ENCODE results near the gene SERGEF.

The SERGEF gene

GRCh38 chr11:17740649-17741235 lies 272.1 kb downstream of the SERGEF start:
- no peak overlapping the region for H2BK120ac ChIP-seq (ENCODE audit: low read depth, low read length)
- H3K4me1 ChIP-seq (ENCODE audit: control insufficient read depth, low read depth, low read length), result no peaks in the 10 kb centered on the region
- no peak overlapping the region for H3K18ac ChIP-seq (ENCODE audit: low read length)
- no peak overlapping the region for H3K4me3 ChIP-seq (ENCODE audit: low read length)
- no peak overlapping the region for H3K27ac ChIP-seq (ENCODE audit: low read depth, low read length)
- H4K5ac ChIP-seq (ENCODE audit: low read length), result no peak overlapping the region
- H4K8ac ChIP-seq (ENCODE audit: low read depth, low read length), result no peak overlapping the region
- no peaks in the 10 kb centered on the region for H3K79me1 ChIP-seq (ENCODE audit: low read length)
- H3K4ac ChIP-seq (ENCODE audit: low read depth, low read length), result no peak overlapping the region
- H2AK5ac ChIP-seq (ENCODE audit: low read length), result no peak overlapping the region
- no peak overlapping the region for H3K23ac ChIP-seq (ENCODE audit: low read length)
- no CpG with 5 or more reads among the region's 7 CpGs for WGBS (ENCODE audit: extremely low coverage, insufficient coverage, low lambda C conversion rate)
- H2BK15ac ChIP-seq (replicated peaks; ENCODE audit: low read depth), result no peak overlapping the region
- no peak for DNase-seq
- no peak overlapping the region for H2BK5ac ChIP-seq (ENCODE audit: low read length)
- no peak overlapping the region for H3K56ac ChIP-seq (ENCODE audit: low read length)
- H3K36me3 ChIP-seq (ENCODE audit: control insufficient read depth, insufficient read depth, low read length), result no peaks in the 10 kb centered on the region
- H3K79me2 ChIP-seq (ENCODE audit: control insufficient read depth, insufficient read depth, low read length), result no peaks in the 10 kb centered on the region
- no peak overlapping the region for H3K9ac ChIP-seq (ENCODE audit: low read length)
- H3K4me2 ChIP-seq (ENCODE audit: low read length), result no peak overlapping the region
- H3K27me3 ChIP-seq (ENCODE audit: insufficient read depth, low read length, poor library complexity), result peaks cover 18% of the 10 kb centered on the region

DNA sequence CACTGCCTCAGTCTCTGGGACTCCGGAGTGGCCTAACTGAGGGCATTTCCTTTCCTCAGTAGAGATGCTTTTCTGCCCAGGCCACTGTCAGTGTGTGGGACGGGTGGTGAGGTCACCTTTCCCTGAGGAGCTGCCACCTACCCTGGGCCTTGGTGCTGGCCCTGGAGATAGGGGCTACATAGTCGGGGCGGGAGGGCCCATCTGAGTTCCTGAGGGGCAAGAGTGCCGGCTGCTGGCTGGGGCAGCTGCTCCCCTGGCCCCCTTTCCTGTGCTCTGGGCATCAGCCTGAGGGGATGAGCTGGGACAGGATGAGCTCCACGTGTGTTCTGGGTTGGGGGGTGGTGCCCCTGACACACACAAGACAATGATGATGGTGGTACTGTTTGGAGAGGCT lies 272.9 kb downstream of the SERGEF start:
- Histone ChIP-seq H3K27me3 (ENCODE audit: insufficient read depth, low read length, poor library complexity) (peaks cover 19% of the 10 kb centered on the region), H2BK15ac (replicated peaks; ENCODE audit: low read depth) (no peak overlapping the region), H4K5ac (ENCODE audit: low read length) (no peak overlapping the region), H3K18ac (ENCODE audit: low read length) (no peak overlapping the region), H3K4me2 (ENCODE audit: low read length) (no peak overlapping the region), H3K79me2 (ENCODE audit: control insufficient read depth, insufficient read depth, low read length) (no peaks in the 10 kb centered on the region), H2BK120ac (ENCODE audit: low read depth, low read length) (no peak overlapping the region), H3K27ac (ENCODE audit: low read depth, low read length) (no peak overlapping the region), H3K36me3 (ENCODE audit: control insufficient read depth, insufficient read depth, low read length) (no peaks in the 10 kb centered on the region), H3K4me1 (ENCODE audit: control insufficient read depth, low read depth, low read length) (no peaks in the 10 kb centered on the region), H2BK5ac (ENCODE audit: low read length) (no peak overlapping the region), H3K9ac (ENCODE audit: low read length) (no peak overlapping the region), H2AK5ac (ENCODE audit: low read length) (no peak overlapping the region), H3K56ac (ENCODE audit: low read length) (no peak overlapping the region), H3K79me1 (ENCODE audit: low read length) (no peaks in the 10 kb centered on the region), H4K8ac (ENCODE audit: low read depth, low read length) (no peak overlapping the region), H3K4ac (ENCODE audit: low read depth, low read length) (no peak overlapping the region), H3K23ac (ENCODE audit: low read length) (no peak overlapping the region), H3K4me3 (ENCODE audit: low read length) (no peak overlapping the region)
- no peak for DNase-seq
- WGBS (ENCODE audit: extremely low coverage, insufficient coverage, low lambda C conversion rate), result no CpG with 5 or more reads among the region's 6 CpGs

GRCh38 chr11:17738151-17738973 lies 274.5 kb downstream of the SERGEF start:
- no peak overlapping the region for H2BK120ac ChIP-seq (ENCODE audit: low read depth, low read length)
- DNase-seq, result no peak
- no peak overlapping the region for H3K27ac ChIP-seq (ENCODE audit: low read depth, low read length)
- no CpG with 5 or more reads among the region's 10 CpGs for WGBS (ENCODE audit: extremely low coverage, insufficient coverage, low lambda C conversion rate)
- H3K27me3 ChIP-seq (ENCODE audit: insufficient read depth, low read length, poor library complexity), result peaks cover 22% of the 10 kb centered on the region
- no peak overlapping the region for H3K56ac ChIP-seq (ENCODE audit: low read length)
- no peak overlapping the region for H4K8ac ChIP-seq (ENCODE audit: low read depth, low read length)
- no peak overlapping the region for H2BK5ac ChIP-seq (ENCODE audit: low read length)
- H3K18ac ChIP-seq (ENCODE audit: low read length), result no peak overlapping the region
- no peak overlapping the region for H3K9ac ChIP-seq (ENCODE audit: low read length)
- H3K23ac ChIP-seq (ENCODE audit: low read length), result no peak overlapping the region
- no peak overlapping the region for H3K4ac ChIP-seq (ENCODE audit: low read depth, low read length)
- no peaks in the 10 kb centered on the region for H3K36me3 ChIP-seq (ENCODE audit: control insufficient read depth, insufficient read depth, low read length)
- no peak overlapping the region for H3K4me2 ChIP-seq (ENCODE audit: low read length)
- H3K4me3 ChIP-seq (ENCODE audit: low read length), result no peak overlapping the region
- no peak overlapping the region for H2AK5ac ChIP-seq (ENCODE audit: low read length)
- H3K4me1 ChIP-seq (ENCODE audit: control insufficient read depth, low read depth, low read length), result no peaks in the 10 kb centered on the region
- no peaks in the 10 kb centered on the region for H3K79me2 ChIP-seq (ENCODE audit: control insufficient read depth, insufficient read depth, low read length)
- no peaks in the 10 kb centered on the region for H3K79me1 ChIP-seq (ENCODE audit: low read length)
- H2BK15ac ChIP-seq (replicated peaks; ENCODE audit: low read depth), result no peak overlapping the region
- H4K5ac ChIP-seq (ENCODE audit: low read length), result no peak overlapping the region

All from mesendoderm (in vitro differentiated cells).